GM23338 (cell line): ENCODE measurements around the gene PHTF2.

Experiments
- EZH2 ChIP-seq: fragments of 200-600 bp; sonication (generic); IDR thresholded peaks from one replicate; pipeline ENCODE4 v1.8.0; 2017; ENCODE audit warnings: antibody characterized with exemption, mild to moderate bottlenecking, low read depth; ENCODE audit not compliant: unreplicated experiment
- EZH2phosphoT487 ChIP-seq: fragments of 200-600 bp; sonication (generic); IDR thresholded peaks from one replicate; pipeline ENCODE4 v1.8.1; 2018; ENCODE audit warnings: antibody characterized with exemption; ENCODE audit not compliant: unreplicated experiment
- POLR2AphosphoS5 ChIP-seq: IDR thresholded peaks from 2 replicates; pipeline ENCODE4 v1.6.1; 2016; ENCODE audit warnings: antibody characterized with exemption, low read depth
- STAT1 ChIP-seq: IDR thresholded peaks from one replicate; pipeline ENCODE4 v1.6.1; 2016; ENCODE audit warnings: antibody characterized with exemption; ENCODE audit not compliant: unreplicated experiment
- TF ChIP-seq, protein P1 (sequence below), 2 experiments: fragments of 200-600 bp in 1 of 2; sonication (generic) in 1 of 2; conservative IDR thresholded peaks; 2 replicates each; pipeline versions ENCODE4 v1.5.1 to v1.6.1; 2016 to 2017; ENCODE audit warnings: antibody characterized with exemption in 2 of 2, low read depth in 2 of 2, mild to moderate bottlenecking in 2 of 2, moderate library complexity in 1 of 2
- TF ChIP-seq, protein P2 (sequence below): IDR thresholded peaks from one replicate; pipeline ENCODE4 v1.6.1; 2018; ENCODE audit warnings: antibody characterized with exemption; ENCODE audit not compliant: unreplicated experiment

DNA sequence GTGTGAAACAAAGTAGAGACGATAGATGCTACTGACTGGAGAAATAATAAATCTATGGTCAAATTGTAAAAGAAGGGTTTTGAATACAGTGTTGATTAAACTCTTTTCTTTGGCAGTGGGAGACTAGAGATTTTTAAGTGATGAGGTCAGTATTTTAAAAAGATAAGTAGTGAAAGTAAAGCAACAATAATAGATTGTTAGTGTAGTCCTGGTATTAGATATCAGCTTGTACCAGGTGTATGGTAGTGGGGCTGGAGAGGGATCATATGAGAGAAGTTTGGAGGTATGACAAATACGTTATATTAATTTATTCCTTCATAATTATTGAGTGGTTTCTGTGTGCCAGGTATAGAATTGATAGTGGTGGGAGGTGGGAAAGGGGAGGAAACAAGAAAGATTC is 25.2 kb downstream of the PHTF2 start:
- TF ChIP-seq, protein P1, sequence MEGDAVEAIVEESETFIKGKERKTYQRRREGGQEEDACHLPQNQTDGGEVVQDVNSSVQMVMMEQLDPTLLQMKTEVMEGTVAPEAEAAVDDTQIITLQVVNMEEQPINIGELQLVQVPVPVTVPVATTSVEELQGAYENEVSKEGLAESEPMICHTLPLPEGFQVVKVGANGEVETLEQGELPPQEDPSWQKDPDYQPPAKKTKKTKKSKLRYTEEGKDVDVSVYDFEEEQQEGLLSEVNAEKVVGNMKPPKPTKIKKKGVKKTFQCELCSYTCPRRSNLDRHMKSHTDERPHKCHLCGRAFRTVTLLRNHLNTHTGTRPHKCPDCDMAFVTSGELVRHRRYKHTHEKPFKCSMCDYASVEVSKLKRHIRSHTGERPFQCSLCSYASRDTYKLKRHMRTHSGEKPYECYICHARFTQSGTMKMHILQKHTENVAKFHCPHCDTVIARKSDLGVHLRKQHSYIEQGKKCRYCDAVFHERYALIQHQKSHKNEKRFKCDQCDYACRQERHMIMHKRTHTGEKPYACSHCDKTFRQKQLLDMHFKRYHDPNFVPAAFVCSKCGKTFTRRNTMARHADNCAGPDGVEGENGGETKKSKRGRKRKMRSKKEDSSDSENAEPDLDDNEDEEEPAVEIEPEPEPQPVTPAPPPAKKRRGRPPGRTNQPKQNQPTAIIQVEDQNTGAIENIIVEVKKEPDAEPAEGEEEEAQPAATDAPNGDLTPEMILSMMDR (conservative IDR thresholded peaks at IDR 0.05; ENCODE audit: low read depth in 2 of 2) = no peak
- TF ChIP-seq EZH2 = no peak
- TF ChIP-seq, protein P2, sequence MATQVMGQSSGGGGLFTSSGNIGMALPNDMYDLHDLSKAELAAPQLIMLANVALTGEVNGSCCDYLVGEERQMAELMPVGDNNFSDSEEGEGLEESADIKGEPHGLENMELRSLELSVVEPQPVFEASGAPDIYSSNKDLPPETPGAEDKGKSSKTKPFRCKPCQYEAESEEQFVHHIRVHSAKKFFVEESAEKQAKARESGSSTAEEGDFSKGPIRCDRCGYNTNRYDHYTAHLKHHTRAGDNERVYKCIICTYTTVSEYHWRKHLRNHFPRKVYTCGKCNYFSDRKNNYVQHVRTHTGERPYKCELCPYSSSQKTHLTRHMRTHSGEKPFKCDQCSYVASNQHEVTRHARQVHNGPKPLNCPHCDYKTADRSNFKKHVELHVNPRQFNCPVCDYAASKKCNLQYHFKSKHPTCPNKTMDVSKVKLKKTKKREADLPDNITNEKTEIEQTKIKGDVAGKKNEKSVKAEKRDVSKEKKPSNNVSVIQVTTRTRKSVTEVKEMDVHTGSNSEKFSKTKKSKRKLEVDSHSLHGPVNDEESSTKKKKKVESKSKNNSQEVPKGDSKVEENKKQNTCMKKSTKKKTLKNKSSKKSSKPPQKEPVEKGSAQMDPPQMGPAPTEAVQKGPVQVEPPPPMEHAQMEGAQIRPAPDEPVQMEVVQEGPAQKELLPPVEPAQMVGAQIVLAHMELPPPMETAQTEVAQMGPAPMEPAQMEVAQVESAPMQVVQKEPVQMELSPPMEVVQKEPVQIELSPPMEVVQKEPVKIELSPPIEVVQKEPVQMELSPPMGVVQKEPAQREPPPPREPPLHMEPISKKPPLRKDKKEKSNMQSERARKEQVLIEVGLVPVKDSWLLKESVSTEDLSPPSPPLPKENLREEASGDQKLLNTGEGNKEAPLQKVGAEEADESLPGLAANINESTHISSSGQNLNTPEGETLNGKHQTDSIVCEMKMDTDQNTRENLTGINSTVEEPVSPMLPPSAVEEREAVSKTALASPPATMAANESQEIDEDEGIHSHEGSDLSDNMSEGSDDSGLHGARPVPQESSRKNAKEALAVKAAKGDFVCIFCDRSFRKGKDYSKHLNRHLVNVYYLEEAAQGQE = no peak
- no peak for TF ChIP-seq POLR2AphosphoS5
- no peak for TF ChIP-seq STAT1
- no peak for TF ChIP-seq EZH2phosphoT487
